ENCODE measurements around the gene OR52B4.
"Not testable (repeated sequence)": the region's sequence is repeated elsewhere in the genome, so short reads cannot be mapped to it uniquely, and the experiment has no call there.

The OR52B4 gene

DNA sequence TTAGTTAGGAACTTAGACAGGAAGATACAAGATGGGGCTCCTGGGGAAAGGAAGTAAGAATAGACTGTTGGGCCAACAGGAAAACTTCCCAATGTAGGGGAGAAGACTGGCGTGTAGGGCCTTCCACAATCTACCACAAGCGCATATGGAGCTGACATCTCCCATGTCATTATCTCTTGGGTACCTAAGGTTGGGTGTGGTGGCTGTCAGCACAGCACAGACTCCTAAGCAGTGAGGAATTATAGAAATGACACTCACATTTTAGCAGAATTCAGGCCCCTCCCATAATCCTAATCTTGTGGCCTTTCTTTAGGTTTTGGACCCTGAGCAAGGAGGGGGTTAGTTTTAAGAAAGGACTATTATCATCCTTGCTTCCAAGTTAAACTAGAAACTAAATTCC is 13.7 kb upstream of the OR52B4 start:
- Histone ChIP-seq H3K4ac (ENCODE audit: low read depth, low read length) (no peak overlapping the region), H3K4me1 (ENCODE audit: control insufficient read depth in 1 of 2, insufficient read depth in 2 of 2, low read length in 2 of 2) (no peaks in the 10 kb centered on the region), H3K18ac (ENCODE audit: low read length) (no peak overlapping the region), H3K36me3 (ENCODE audit: control insufficient read depth in 1 of 2, insufficient read depth in 2 of 2, low read length in 2 of 2) (peaks cover 9 to 10% of the 10 kb centered on the region in 2 experiments), H2BK5ac (ENCODE audit: low read depth, low read length, poor library complexity) (no peak overlapping the region), H3K23ac (ENCODE audit: low read length) (no peak overlapping the region), H2BK120ac (ENCODE audit: insufficient read depth, low read length, poor library complexity) (no peak overlapping the region), H3K4me2 (ENCODE audit: low read length) (no peak overlapping the region), H4K8ac (ENCODE audit: low read depth, low read length) (no peak overlapping the region), H3K9ac (ENCODE audit: low read length) (no peak overlapping the region), H2AK5ac (ENCODE audit: low read length) (no peak overlapping the region), H3K14ac (ENCODE audit: low read length) (no peak overlapping the region), H3K27me3 (ENCODE audit: insufficient read depth, low read length) (no peaks in the 10 kb centered on the region), H4K12ac (ENCODE audit: low read depth, low read length) (no peak overlapping the region), H3K9me3 (ENCODE audit: insufficient read depth, low read depth, low read length) (no peaks in the 10 kb centered on the region), H3K79me1 (ENCODE audit: low read length) (no peaks in the 10 kb centered on the region), H3K4me3 (ENCODE audit: low read depth, low read length) (no peak overlapping the region), H2AFZ (ENCODE audit: insufficient read depth, low read length, poor library complexity) (no peak overlapping the region), H3K27ac (ENCODE audit: low read depth, low read length) (no peak overlapping the region), H2BK12ac (ENCODE audit: low read length) (no peak overlapping the region), H3K79me2 (ENCODE audit: control insufficient read depth, insufficient read depth, low read length, poor library complexity) (no peaks in the 10 kb centered on the region), H4K91ac (ENCODE audit: low read depth, low read length) (no peak overlapping the region)
- WGBS (ENCODE audit: extremely low coverage, insufficient coverage, insufficient read length), result no CpG with 5 or more reads among the region's 2 CpGs
- DNase-seq, result no peak

DNA sequence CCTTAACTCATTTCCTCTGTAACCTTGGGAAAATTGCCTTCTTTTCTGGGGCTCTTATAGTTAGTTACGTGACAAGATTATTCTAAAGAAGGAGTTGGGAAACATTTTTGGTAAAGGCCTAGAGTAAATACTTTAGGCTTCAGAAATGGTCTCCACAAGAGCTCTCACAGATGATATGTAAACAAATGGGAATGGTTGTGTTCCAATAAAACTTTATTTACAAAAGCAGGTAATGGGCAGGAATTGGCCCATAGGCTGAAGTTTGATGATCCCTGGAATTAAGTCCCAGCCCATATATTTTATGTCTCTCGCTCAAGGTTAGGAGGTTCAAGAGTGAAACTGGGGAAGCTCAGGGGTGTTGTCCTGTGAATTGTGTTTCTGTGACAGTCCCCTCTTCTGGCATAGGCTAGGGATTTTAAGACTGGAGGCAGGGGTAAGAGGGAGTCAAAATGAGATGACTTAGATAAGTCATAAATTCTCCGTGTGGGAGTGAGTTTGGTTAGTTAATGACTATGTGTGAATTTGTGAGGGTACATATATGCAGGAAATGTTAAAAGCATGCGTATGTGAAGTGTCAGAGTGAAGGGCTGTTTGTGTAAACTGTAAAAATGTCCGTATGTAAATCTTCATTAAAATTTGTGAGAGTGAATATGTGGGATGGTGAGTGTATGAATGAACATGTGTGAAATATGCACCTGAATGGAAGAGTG is 7.4 kb upstream of the OR52B4 start:
- Histone ChIP-seq H3K4me2 (ENCODE audit: low read length) (no peak overlapping the region), H3K14ac (ENCODE audit: low read length) (no peak overlapping the region), H3K4me3 (ENCODE audit: low read depth, low read length) (no peak overlapping the region), H3K18ac (ENCODE audit: low read length) (no peak overlapping the region), H3K79me2 (ENCODE audit: control insufficient read depth, insufficient read depth, low read length, poor library complexity) (no peaks in the 10 kb centered on the region), H2AFZ (ENCODE audit: insufficient read depth, low read length, poor library complexity) (no peak overlapping the region), H3K9me3 (ENCODE audit: insufficient read depth, low read depth, low read length) (peaks cover 2% of the 10 kb centered on the region), H4K8ac (ENCODE audit: low read depth, low read length) (no peak overlapping the region), H2BK12ac (ENCODE audit: low read length) (no peak overlapping the region), H2BK120ac (ENCODE audit: insufficient read depth, low read length, poor library complexity) (no peak overlapping the region), H3K4me1 (ENCODE audit: control insufficient read depth in 1 of 2, insufficient read depth in 2 of 2, low read length in 2 of 2) (no peaks in the 10 kb centered on the region), H3K36me3 (ENCODE audit: control insufficient read depth in 1 of 2, insufficient read depth in 2 of 2, low read length in 2 of 2) (no peaks in the 10 kb centered on the region), H3K27ac (ENCODE audit: low read depth, low read length) (no peak overlapping the region), H3K23ac (ENCODE audit: low read length) (no peak overlapping the region), H2AK5ac (ENCODE audit: low read length) (no peak overlapping the region), H3K79me1 (ENCODE audit: low read length) (no peaks in the 10 kb centered on the region), H3K4ac (ENCODE audit: low read depth, low read length) (no peak overlapping the region), H4K91ac (ENCODE audit: low read depth, low read length) (no peak overlapping the region), H3K9ac (ENCODE audit: low read length) (no peak overlapping the region), H3K27me3 (ENCODE audit: insufficient read depth, low read length) (no peaks in the 10 kb centered on the region), H4K12ac (ENCODE audit: low read depth, low read length) (no peak overlapping the region), H2BK5ac (ENCODE audit: low read depth, low read length, poor library complexity) (no peak overlapping the region)
- no peak for DNase-seq
- WGBS (ENCODE audit: extremely low coverage, insufficient coverage, insufficient read length), result 100% methylated on average over 1 of the region's 5 CpGs

DNA sequence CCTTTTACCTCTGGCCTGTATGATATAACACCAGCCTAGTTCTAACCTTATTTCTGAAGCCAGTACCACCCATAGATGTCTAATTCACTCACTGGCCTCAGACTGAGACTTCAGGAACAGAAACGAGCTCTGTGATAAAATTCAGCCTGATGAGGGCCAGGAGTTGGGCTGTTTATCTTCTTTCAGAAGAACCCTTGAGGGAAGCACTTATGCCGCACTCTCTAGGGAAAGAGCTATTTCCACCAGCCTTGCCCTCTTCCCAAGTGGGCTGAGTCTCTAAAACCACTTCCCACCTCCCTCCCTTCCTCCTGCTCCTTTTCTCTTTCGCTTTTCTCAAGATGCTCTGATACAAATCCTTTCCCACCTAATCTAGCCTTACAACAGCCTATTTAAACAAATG is 2.0 kb upstream of the OR52B4 start:
- no peak for DNase-seq

DNA sequence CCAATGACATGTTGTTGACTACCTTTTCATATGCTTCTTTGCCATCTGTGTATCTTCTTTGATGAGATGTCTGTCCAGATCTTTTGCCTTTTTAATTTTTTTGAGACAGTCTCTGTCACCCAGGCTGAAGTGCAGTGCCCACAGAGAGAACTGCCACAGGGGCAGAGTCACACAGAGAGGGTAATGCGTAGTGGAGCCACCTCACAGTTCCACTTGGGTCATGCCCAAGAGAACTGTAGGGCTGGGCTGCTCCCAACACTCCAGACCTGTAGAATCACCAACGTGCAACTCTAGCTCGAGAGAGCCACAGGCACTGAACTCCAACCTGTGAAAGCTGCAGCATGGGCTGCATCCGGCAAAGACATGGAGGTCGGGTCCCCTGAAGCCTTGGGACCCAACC is 20.0 kb downstream of the OR52B4 start:
- H3K36me3 ChIP-seq (ENCODE audit: control insufficient read depth in 1 of 2, insufficient read depth in 2 of 2, low read length in 2 of 2); H3K9ac ChIP-seq (ENCODE audit: low read length); H2BK120ac ChIP-seq (ENCODE audit: insufficient read depth, low read length, poor library complexity); H3K14ac ChIP-seq (ENCODE audit: low read length); H2BK12ac ChIP-seq (ENCODE audit: low read length); H3K4me1 ChIP-seq (ENCODE audit: control insufficient read depth in 1 of 2, insufficient read depth in 2 of 2, low read length in 2 of 2); H3K18ac ChIP-seq (ENCODE audit: low read length); H3K23ac ChIP-seq (ENCODE audit: low read length); H4K91ac ChIP-seq (ENCODE audit: low read depth, low read length); H4K12ac ChIP-seq (ENCODE audit: low read depth, low read length); H2AK5ac ChIP-seq (ENCODE audit: low read length); H3K79me1 ChIP-seq (ENCODE audit: low read length); H2BK5ac ChIP-seq (ENCODE audit: low read depth, low read length, poor library complexity); H3K4me2 ChIP-seq (ENCODE audit: low read length); H3K79me2 ChIP-seq (ENCODE audit: control insufficient read depth, insufficient read depth, low read length, poor library complexity); H3K4me3 ChIP-seq (ENCODE audit: low read depth, low read length); H3K9me3 ChIP-seq (ENCODE audit: insufficient read depth, low read depth, low read length); H3K27ac ChIP-seq (ENCODE audit: low read depth, low read length); H4K8ac ChIP-seq (ENCODE audit: low read depth, low read length); H3K4ac ChIP-seq (ENCODE audit: low read depth, low read length); H2AFZ ChIP-seq (ENCODE audit: insufficient read depth, low read length, poor library complexity); H3K27me3 ChIP-seq (ENCODE audit: insufficient read depth, low read length); DNase-seq: not testable (repeated sequence)
- no CpG with 5 or more reads among the region's 5 CpGs for WGBS (ENCODE audit: extremely low coverage, insufficient coverage, insufficient read length)

More for the DNA sequence above, 2.0 kb upstream of the OR52B4 start:
- no peak overlapping the region for H4K8ac ChIP-seq (ENCODE audit: low read depth, low read length)
- no peak overlapping the region for H3K23ac ChIP-seq (ENCODE audit: low read length)
- no peak overlapping the region for H4K91ac ChIP-seq (ENCODE audit: low read depth, low read length)
- H3K18ac ChIP-seq (ENCODE audit: low read length), result no peak overlapping the region
- no peak overlapping the region for H3K27ac ChIP-seq (ENCODE audit: low read depth, low read length)
- no CpG with 5 or more reads among the region's 3 CpGs for WGBS (ENCODE audit: extremely low coverage, insufficient coverage, insufficient read length)
- no peak overlapping the region for H2BK5ac ChIP-seq (ENCODE audit: low read depth, low read length, poor library complexity)
- no peak overlapping the region for H4K12ac ChIP-seq (ENCODE audit: low read depth, low read length)
- no peaks in the 10 kb centered on the region for H3K4me1 ChIP-seq (ENCODE audit: control insufficient read depth in 1 of 2, insufficient read depth in 2 of 2, low read length in 2 of 2)
- H2AFZ ChIP-seq (ENCODE audit: insufficient read depth, low read length, poor library complexity), result no peak overlapping the region
- no peak overlapping the region for H3K4ac ChIP-seq (ENCODE audit: low read depth, low read length)
- no peak overlapping the region for H2AK5ac ChIP-seq (ENCODE audit: low read length)
- H3K9ac ChIP-seq (ENCODE audit: low read length), result no peak overlapping the region
- no peaks in the 10 kb centered on the region for H3K79me1 ChIP-seq (ENCODE audit: low read length)
- no peak overlapping the region for H3K14ac ChIP-seq (ENCODE audit: low read length)
- no peak overlapping the region for H3K4me2 ChIP-seq (ENCODE audit: low read length)
- no peaks in the 10 kb centered on the region for H3K36me3 ChIP-seq (ENCODE audit: control insufficient read depth in 1 of 2, insufficient read depth in 2 of 2, low read length in 2 of 2)
- H3K4me3 ChIP-seq (ENCODE audit: low read depth, low read length), result no peak overlapping the region
- no peaks in the 10 kb centered on the region for H3K79me2 ChIP-seq (ENCODE audit: control insufficient read depth, insufficient read depth, low read length, poor library complexity)
- peaks cover 2% of the 10 kb centered on the region for H3K9me3 ChIP-seq (ENCODE audit: insufficient read depth, low read depth, low read length)
- no peaks in the 10 kb centered on the region for H3K27me3 ChIP-seq (ENCODE audit: insufficient read depth, low read length)
- H2BK12ac ChIP-seq (ENCODE audit: low read length), result no peak overlapping the region
- no peak overlapping the region for H2BK120ac ChIP-seq (ENCODE audit: insufficient read depth, low read length, poor library complexity)

Measured in trophoblast cell (in vitro differentiated cells and primary cell).